ENCODE data around the gene FTO.

Gene FTO

DNA sequence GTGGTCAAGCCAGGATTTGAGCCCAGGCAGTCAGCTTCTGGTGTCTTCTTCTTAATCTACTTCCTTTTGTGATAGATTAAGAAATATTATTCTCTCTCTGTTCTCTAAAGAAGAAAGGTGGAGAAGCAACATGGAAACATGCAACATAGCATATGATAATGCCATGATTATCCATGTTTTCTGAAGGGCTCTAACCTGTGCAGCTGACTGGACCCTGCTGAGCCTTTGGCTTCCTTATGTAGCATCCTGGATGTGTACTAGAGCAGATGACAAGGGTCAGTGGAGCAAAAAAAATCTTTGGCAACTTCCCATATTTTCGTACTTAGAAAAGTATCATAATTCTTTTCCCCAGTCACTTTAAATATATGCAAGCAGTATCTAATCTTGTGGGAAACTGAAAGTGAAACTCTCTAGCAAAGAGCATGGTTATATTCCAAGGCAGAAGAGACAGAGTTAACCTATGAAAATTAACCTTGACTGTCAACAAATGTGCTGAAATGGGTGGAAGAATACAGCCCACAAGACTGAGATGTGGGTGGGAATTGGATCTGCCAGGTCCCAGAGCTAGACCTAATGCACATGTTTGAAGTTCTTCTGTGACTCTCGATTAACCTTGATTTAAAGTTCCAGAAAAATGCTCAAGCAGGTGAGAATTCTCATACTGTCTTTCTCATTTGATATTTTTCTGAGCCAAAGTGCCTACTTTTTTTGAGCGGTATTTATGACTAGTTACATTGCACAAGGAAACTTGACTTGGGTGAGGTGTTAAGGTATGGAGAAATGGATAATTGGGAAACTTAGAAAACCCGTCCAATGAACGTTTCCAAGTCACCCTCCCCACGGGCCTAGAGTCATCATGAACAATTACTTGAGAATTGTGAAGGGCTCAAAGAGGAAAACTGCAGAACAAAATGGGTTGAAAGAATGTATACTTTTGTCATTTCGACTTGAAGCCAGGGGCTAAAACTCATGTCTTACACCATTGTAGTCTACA, 248.6 kb downstream of the FTO start:
- DNase-seq (ENCODE audit: insufficient read length, low spot score) (no peak), FAIRE-seq (peak; percentile 68)

GRCh38 chr16:53953336-53953735, 249.4 kb downstream of the FTO start:
- FAIRE-seq (no peak), DNase-seq (ENCODE audit: insufficient read length, low spot score) (no peak)

- FAIRE-seq (no peak), DNase-seq (ENCODE audit: insufficient read length, low spot score) (no peak)
These were observed 251.4 kb downstream of the FTO start for GRCh38 chr16:53955221-53955875.

- no peak for DNase-seq (ENCODE audit: insufficient read length, low spot score)
- no peak for FAIRE-seq
These were observed 254.5 kb downstream of the FTO start for GRCh38 chr16:53958341-53958880.

DNA sequence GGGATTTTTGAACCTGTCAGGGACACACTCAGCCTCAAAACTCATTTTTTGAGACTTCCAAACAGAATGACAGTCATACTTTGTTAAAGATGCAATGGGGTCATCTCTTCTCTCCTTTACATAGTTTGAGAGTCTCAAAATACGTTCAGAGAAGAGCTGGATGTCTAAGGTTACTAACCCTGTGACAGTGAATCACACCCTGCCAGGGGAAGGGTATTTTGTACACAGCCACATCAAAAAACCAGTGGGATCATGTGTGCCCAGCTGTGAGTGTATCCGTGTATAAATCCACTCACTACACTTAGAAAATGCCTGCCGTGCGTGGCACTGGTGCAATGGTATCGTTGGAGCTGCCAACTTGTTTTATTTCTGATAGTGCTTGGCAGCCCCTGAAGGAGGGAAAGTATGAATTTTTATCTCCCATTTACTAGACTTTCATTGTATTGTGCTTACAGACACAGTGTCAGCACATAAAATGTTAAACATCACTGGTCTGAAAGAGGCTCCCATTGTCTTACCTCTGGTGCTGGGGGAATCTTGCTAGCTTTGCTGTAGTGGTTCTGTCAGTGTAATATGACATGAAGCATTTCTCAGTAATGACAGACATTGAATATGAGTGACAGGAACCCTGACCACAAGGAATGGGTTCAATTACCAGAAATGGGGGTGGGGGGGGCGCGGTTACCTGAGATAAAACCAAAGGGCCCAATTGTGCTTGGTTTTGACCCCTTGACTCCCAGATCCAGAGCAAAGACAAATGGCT, 256.3 kb downstream of the FTO start:
- no peak for DNase-seq (ENCODE audit: insufficient read length, low spot score)
- FAIRE-seq: no peak

DNA sequence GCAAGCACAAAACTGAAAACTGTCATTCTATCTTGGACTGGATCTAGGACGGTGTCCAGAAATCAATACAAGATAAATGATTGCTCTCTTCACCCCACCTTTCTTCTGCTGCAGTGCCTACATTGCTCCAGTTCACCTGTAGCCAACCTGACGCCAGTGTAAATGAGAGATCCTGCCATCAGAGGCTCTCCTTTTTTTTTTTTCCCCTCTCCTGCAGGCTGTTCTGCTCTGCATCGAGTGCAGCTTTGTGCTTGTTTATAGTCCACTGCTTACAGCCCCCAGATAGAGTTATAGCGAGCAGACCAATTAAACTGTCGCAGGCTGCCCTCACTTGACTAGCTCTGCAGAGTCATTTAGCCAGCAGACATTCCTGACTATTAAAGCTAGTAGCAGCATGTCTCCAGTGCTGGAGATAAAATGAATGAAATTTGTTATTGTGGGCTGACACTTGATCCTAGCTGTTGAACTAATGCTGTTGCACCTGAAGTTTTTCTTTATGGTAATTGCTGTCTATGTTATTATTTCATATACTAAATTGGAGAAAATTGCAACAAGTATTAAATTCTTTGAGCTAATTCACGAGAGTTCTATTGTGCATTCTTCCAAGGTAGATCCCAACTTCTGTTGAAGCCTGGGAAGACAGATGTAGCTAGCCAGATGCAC, 257.1 kb downstream of the FTO start:
- no peak for FAIRE-seq
- no peak for DNase-seq (ENCODE audit: insufficient read length, low spot score)

DNA sequence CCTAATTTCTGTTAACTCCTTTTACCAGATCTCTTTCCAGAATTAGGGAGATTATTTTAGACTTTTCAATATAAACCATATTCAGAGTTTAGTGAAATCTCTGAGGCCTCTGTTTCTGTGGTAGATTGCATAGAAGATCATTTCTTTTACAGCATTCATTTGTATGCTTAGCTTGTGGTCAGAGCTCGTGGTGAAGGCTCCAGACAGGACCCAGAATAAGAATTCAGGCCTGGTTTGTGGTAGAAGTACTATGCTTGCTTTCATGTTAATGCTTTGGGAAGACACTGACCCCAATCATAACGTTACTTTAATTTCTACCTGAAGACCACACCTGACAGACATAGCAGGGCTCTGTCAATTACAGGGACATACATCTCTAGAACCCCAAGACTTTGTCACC, 258.1 kb downstream of the FTO start:
- FAIRE-seq: no peak
- no peak for DNase-seq (ENCODE audit: insufficient read length, low spot score)

GRCh38 chr16:53964145-53964790, 260.3 kb downstream of the FTO start:
- DNase-seq (ENCODE audit: insufficient read length, low spot score) (no peak), FAIRE-seq (no peak)

- DNase-seq (ENCODE audit: insufficient read length, low spot score) (no peak), FAIRE-seq (no peak)
These were observed 263.0 kb downstream of the FTO start for GRCh38 chr16:53966821-53967571.

- DNase-seq (ENCODE audit: insufficient read length, low spot score) (no peak), FAIRE-seq (no peak)
These were observed 263.6 kb downstream of the FTO start for GRCh38 chr16:53967572-53967971.

DNA sequence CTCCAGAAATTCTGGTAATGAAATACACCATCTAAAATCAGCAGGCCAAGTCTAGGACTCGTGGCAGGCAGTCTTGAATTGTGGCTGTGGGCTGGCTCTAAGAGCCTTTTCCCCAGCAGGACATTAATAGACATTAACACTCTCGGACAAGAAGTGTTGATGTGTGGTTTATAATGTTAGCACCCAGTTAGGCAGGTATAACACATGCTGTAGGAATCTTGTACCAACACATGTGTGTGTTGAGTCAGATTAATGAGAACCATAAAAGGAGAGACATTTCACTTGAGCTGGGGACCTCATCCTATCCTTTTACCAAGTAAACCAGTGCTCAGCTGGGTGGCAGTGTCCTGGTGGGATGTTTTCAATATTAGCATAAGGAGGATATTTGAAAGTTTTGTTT, 264.5 kb downstream of the FTO start:
- FAIRE-seq (no peak), DNase-seq (ENCODE audit: insufficient read length, low spot score) (no peak)

- FAIRE-seq (no peak), DNase-seq (ENCODE audit: insufficient read length, low spot score) (no peak)
These were observed 264.9 kb downstream of the FTO start for GRCh38 chr16:53968896-53969295.

DNA sequence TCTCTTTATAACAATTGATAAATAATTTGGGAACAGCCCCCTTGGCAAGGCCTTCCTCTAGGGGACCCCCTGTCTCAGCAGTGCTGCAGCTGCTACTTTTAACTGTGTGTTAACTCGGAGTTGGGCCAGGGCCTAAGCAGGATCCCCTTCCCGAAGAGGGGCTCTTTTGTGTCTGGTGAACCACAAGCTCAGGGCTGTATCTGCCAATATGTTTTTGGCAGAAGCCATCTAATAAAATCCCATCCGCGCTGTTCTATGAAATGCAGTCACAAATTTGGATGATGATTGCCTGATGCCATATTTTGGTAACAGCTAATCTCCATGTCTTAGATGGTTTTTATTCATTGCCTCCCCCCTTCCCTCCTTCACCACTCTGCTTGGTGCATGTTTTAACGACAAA, 267.7 kb downstream of the FTO start:
- FAIRE-seq (no peak), DNase-seq (ENCODE audit: insufficient read length, low spot score) (no peak)

- no peak for DNase-seq (ENCODE audit: insufficient read length, low spot score)
- no peak for FAIRE-seq
These were observed 269.1 kb downstream of the FTO start for GRCh38 chr16:53973021-53973420.

- DNase-seq (ENCODE audit: insufficient read length, low spot score): no peak
- no peak for FAIRE-seq
These were observed 270.6 kb downstream of the FTO start for GRCh38 chr16:53974484-53975080.

DNA sequence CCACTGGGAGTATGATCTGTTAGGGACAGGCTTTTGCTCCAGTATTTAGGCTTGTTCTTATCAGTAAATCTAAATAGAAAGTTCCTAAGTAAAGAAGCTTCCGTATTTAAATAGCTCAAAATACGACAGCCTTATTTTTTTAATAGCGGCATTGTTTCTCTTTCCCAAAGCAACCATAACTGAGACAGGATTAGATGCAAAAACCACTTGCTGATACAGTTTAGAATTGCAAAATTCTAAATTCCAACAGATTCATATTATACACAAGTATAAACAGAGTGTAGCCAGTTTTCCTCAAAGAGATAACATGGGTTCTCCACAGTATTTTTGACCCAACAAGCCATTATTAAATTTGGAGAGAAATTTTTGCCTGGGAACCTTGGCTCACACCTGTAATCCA, 276.7 kb downstream of the FTO start:
- DNase-seq (ENCODE audit: insufficient read length, low spot score) (no peak), FAIRE-seq (no peak)

GRCh38 chr16:53982631-53983042, 278.7 kb downstream of the FTO start:
- no peak for FAIRE-seq
- DNase-seq (ENCODE audit: insufficient read length, low spot score): no peak

GRCh38 chr16:53984936-53985335, 281.0 kb downstream of the FTO start:
- no peak for DNase-seq (ENCODE audit: insufficient read length, low spot score)
- FAIRE-seq: no peak

DNA sequence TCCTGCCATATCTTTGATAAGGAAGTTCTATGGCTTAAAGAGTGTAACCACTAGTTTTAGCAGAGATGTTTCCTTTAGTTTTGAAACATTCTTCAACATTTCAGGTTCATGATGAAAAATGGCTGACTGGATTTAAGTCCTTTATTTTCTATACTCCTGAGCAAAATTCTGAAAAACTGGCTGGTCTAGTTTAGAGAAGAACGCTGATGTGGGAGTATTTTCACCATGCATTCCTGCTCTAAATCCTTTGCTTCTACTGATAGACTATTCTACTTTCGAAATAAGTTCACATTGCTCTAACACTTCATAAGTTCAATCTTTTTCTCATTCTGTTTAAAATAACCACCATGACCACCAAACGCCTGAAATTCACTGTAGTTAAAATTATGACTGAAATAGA, 281.9 kb downstream of the FTO start:
- FAIRE-seq (no peak), DNase-seq (ENCODE audit: insufficient read length, low spot score) (no peak)

Measured in GM19239 (cell line).